CD4-positive, alpha-beta T cell treated with Interleukin-4 for 1 hour (primary cell): ENCODE data around the gene LPA.
A peak's percentile ranks its signal among the peaks of the same experiment; 100 is the strongest.
"Not testable (repeated sequence)": the region's sequence is repeated elsewhere in the genome, so short reads cannot be mapped to it uniquely, and the experiment has no call there.

Source experiments
- DNase-seq, 2 donors: peaks; one replicate each; pipeline ENCODE4 v3.0.0-alpha.2; 2020 to 2022

The LPA gene

GRCh38 chr6:160659562-160659961 lies 4.5 kb downstream of the LPA start:
- DNase-seq = no peak

DNA sequence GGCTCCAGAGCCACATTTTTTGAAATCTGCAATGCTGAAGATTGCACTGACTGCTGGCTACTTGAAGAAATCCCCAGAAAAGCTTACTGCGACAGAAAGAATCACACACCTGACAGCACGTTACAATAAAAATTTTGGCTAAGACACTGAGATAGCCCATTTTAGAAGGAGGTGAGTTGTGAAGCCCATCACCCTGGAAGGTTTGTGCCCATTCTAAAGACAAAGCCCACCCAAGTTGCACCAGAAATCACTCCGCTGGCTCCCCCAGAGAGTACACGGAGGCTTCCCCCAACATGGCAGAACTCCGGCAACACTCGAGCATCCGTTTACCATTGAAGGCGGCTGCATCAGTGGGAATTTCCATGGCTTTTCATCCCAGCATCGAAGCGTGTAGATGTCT lies 29.4 kb downstream of the LPA start:
- DNase-seq = no peak

DNA sequence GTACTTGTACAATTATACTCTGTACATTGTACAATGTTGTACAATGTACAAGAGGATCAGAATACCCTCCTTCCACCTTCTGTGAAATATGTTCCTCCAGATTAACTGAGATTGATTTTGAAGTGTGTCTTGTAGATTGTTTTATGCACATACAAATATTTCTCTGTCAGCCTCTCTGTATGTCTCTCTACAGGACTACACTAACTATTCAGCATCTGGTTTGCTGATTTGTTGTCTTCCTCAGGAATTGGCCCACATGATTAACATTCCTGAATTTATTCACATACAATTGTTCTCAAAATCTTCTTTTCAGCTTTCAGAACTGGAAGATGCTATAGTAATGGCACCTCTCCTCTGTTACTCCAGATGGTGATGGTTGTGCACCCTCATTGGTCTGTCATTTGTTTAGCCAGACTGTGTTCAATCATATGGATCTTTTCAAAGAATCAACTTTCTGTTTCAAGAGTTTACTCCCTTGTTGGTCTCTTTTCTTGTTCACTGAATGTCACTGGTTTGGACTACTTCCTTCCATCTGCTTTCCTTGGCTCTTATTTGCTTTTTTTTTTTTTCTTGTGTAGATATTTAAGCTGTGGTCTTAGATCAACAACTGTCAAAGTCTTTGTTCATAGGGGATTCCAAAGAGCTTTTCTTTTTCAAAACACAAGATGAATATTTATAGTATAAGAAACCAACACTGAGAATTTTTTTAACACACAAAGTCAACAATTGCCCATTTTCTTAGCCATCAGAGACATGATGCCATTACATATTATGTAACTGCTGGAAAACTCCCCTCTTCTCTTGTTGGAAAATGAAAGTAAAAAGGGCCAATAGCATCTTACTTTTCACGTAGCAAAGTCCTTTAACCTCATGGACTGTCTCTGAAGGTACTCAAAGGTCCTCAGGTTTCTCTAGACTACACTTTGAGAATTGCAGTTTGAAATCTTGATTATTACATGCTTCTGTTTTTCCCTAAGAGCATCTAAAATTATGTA lies 67.9 kb downstream of the LPA start:
- DNase-seq = no peak

DNA sequence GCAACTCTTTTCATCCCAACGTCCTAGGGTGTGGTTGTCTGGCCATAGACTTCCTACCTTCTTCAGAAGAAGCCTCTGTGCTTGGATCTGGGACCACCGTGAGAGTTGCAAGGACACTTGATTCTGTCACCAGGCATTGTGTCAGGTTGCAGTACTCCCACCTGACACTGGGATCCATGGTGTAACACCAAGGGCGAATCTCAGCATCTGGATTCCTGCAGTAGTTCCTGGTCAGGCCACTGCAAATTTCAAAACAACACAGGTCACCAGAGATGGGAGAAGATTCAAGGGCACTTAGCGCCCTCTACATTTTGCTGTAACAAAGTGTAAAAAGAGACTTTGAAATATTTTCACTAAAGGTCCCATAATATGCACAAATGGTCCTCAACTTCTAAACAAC lies 68.8 kb downstream of the LPA start:
- not testable (repeated sequence) for DNase-seq

DNA sequence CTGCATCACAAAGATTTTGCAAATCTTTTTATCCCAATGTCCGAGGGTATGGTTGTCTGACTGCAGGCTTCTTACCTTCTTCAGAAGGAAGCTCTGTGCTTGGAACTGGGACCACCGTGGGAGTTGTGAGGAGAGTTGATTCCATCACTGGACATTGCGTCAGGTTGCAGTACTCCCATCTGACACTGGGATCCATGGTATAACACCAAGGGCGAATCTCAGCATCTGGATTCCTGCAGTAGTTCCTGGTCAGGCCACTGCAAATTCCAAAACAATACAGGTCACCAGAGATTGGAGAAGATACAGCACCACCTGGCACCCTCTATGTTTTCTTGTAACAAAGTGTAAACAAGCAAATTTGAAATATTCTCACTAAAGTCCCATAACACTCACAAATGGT lies 77.7 kb downstream of the LPA start:
- DNase-seq = no peak

DNA sequence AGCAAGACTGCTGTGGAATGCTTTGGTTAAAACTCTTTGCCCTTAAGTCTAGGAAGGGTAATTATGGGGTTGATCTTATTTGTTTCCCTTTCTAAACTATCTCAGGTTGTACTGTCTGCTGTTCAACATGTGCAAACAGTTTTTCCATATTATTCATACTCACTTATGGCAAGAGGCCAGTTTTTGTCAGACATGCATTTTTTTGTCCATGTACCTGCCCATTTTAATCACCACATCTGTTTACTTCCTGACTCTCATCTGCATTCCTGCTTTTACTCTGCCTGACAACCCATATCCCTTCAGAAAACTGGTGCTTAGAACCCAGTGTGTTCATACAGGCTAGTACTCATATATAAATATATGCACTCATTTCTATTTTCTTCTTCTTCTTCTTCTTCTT lies 80.3 kb downstream of the LPA start:
- no peak for DNase-seq

DNA sequence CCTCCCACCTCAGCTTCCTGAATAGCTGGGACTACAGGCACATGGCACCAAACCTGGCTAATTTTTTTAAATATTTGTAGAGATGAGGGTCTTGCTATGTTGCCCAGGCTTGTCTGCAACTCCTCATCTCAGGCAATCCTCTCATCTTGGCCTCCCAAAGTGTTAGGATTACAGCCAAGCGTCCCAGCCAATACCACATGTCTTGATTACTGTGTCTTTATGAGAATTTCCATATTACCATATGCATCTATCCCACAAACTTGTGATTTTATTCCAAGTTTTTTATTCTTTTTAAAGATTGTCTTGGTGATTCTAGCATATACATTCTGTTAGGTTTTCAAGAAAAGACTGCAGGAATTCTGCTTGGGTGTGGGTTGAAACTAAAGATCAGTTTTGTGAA lies 82.7 kb downstream of the LPA start:
- no peak for DNase-seq

- not testable (repeated sequence) for DNase-seq
Observed at GRCh38 chr6:160578515-160578914, 85.6 kb downstream of the LPA start.

DNA sequence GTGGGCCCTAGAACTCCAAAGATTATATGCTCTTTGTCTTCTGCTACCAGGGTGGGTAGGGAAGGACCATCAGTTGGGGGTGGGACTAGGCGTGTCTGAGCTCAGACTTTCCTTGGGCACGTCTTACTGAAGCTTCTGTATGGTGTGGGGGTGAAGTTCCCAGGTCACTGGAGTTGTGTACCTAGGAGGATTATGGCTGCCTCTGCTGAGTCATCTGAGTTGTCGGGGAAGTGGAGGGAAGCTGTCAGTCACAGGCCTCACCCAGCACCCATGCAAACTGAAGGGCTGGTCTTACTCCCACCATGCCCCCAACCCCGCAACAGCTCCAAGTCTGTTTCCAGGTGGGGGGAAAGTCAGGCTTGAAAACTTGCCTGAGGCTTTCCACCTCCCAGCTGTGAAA lies 90.1 kb downstream of the LPA start:
- DNase-seq = no peak

DNA sequence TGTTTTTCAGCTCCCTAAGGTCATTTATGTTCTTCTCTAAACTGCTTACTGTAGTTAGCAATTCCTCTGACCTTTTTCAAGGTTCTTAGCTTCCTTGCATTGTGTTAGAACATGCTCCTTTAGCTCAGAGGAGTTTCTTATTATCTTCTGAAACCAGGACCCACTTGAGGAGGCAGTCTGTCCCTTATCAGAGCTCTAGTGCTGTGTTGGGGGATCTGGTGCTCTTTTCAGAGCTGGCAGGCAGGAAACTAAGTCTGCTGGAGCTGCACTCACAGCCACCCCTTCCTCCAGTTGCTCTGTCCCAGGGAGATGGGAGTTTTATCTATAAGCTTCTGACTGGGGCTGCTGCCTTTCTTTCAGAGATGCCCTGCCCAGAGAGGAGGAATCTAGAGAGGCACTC lies 92.9 kb downstream of the LPA start:
- not testable (repeated sequence) for DNase-seq

DNA sequence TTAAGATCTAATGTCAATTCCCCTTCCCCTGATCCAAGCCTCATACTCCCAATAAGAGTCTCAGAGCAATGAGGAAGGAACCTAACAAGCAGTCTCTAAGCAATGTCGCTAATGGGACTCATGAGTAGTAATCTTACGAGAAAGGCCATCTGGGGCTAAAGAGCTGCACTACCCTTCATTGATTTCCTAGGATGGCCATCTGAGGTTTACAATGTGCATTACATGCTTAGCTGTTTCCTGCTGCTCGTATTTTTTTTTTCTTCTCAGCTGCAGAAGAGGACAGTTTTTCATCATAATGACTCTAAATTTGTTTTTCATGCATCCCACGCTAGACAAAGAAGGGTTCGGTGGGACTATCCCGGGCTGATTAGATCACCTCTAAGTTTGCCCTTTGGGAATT lies 119.3 kb downstream of the LPA start:
- no peak for DNase-seq

GRCh38 chr6:160535270-160535669 lies 128.8 kb downstream of the LPA start:
- DNase-seq = no peak

- DNase-seq = peak; percentile 49 to 68
Observed at GRCh38 chr6:160534050-160534696, 129.9 kb downstream of the LPA start.

GRCh38 chr6:160532315-160532714 lies 131.8 kb downstream of the LPA start:
- DNase-seq = no peak

- no peak for DNase-seq
Observed at GRCh38 chr6:160531826-160532225, 132.2 kb downstream of the LPA start.

GRCh38 chr6:160529524-160529923 lies 134.6 kb downstream of the LPA start:
- DNase-seq = not testable (repeated sequence)

GRCh38 chr6:160523223-160523622 lies 140.9 kb downstream of the LPA start:
- no peak for DNase-seq

DNA sequence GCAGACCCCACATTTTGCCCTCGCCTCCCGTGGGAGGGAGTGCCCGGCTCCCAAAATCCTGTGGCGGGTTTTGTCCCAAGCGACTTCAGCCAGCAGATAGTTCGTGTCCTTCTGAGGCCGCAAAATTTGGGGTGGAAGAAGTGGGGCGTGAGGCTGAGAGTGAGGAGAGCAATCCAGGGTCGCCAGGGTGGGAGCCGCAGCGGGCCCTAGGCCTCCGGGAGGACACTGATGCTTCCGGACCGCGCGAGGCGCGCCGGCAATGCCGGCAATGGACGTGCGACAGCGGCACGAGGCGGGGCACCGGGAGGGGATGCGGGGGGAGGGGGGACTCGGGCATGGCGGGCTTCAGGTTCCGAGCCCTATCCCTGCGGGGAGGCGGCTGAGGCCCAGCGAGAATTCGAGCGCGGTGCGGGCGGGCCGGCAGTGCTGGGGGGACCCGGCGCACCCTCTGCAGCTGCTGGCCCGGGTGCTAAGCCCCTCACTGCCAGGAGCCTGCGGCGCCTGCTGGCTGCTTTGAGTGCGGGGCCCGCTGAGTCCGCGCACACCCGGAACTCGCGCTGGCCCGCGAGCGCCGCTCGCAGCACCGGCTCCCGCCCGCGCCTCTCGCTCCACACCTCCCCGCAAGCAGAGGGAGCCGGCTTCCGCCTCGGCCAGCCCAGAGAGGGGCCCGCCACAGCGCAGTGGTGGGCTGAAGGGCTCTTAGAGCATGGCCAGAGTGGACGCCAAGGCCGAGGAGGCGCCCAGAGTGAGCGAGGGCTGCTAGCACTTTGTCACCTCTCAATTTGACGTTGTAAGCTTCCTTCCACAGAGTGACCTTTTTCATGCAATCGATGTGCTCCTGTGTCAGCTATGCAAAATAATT lies 143.8 kb downstream of the LPA start:
- peak; percentile 62 to 80 for DNase-seq

DNA sequence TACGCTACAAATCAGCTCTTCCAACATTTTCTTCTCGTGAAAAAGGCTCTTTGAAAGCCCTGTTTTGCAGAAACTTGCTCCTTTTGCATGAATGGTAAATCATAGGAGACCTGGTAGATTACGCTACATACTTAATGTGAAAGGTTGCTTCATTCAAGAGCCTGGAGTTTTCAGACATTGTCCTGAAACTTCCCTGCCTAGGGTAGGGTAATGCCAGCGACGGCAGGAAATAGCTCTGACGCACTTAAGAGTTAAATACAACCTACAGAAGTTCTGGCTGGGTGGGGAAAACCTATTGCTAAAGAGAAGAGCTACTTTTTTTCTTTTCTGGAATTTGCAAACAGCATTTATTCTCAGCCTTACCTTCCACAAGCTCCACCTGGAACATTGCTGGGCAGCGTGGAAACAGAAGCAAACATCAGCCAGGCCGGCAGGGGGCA lies 144.5 kb downstream of the LPA start:
- peak in 1 of 2 donors; percentile 71 for DNase-seq

GRCh38 chr6:160519133-160519532 lies 144.9 kb downstream of the LPA start:
- no peak for DNase-seq

DNA sequence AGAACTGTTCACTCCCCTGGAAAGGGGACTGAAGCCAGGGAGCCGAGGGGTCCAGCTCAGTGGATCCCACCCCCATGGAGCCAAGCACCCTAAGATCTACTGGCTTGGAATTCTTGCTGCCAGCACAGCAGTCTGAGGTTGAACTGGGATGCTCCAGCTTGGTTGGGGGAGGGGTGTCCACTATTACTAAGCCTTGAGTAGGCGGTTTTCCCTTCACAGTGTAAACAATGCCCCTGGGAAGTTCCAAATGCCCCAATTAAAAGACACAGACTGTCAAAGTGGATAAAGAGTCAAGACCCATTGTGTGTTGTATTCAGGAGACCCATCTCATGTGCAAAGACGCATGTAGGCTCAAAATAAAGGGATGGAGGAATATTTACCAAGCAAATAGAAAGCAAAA lies 150.2 kb downstream of the LPA start:
- DNase-seq = no peak

- DNase-seq = no peak
Observed at GRCh38 chr6:160510976-160511617, 153.0 kb downstream of the LPA start.

DNA sequence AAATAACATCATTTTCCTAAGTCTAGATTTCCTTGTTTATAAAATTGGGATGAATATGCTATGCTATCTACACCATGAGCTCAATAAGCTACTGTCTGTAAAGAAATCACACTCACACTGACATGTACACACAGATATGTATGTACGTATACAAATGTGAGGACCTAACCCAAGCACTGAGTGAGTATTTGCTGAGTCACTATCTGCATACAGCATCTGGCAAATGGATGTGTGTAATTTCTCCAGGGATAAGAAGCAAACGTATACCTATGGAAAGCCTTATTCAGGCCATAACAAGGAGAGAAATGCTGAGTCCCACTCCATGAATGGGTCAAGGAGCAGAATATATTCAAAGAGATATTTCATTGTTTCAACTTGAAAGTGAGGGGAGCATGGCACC lies 153.9 kb downstream of the LPA start:
- DNase-seq = no peak
